ENCODE measurements around the gene TCTN3.
"Not testable (repeated sequence)": the region's sequence is repeated elsewhere in the genome, so short reads cannot be mapped to it uniquely, and the experiment has no call there.

The TCTN3 gene

DNA sequence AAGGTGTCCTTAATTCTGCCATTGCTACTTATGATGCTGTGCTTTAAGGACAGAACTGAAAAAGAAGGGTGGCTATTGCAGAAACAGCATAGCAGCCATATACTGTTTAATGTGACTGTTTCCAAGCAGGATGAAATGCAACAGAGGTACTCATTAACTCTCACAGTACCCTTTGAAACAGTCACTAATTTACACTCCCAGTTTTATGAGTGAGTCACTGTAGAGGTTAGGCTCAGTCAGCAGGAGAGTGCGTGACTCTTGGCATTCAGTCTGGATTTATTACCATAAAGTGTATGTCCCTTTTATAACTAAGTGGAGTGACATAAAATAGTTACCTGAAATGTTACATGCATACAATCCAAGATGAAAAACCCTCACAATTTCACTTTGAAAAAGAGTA is 64.9 kb downstream of the TCTN3 start:
- no peak for DNase-seq (ENCODE audit: low spot score)

DNA sequence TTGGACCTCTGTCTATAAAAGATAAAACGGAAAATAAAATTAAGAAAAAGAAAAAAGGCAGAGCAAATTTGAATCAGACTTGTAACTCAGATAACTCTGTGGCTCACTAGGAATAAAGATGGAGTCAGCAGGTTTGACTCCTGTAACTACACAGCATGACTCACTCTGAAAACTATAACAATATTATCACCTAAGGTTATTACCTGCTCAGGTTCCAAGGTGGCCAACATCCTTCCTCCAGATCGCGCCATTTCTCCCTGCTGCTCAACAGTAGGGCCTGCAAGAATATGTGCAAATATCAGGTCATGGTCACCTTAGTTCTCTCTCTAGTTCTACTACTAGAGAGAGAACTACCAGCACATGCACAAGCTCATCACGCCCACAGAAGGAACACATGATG is 67.2 kb downstream of the TCTN3 start:
- no peak for DNase-seq (ENCODE audit: low spot score)

DNA sequence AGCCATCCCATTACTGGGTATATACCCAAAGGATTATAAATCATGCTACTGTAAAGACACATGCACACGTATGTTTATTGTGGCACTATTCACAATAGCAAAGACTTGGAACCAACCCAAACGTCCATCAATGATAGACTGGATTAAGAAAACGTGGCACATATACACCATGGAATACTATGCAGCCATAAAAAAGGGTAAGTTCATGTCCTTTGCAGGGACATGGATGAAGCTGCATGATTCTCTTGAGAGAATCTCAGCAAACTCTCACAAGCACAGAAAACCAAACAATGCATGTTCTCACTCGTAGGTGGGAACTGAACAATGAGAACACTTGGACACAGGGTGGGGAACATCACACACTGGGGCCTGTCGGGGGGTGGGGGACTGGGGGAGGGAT is 73.3 kb downstream of the TCTN3 start:
- DNase-seq (ENCODE audit: low spot score), result not testable (repeated sequence)

GRCh38 chr10:95618101-95618500 is 75.6 kb downstream of the TCTN3 start:
- DNase-seq (ENCODE audit: low spot score), result no peak

DNA sequence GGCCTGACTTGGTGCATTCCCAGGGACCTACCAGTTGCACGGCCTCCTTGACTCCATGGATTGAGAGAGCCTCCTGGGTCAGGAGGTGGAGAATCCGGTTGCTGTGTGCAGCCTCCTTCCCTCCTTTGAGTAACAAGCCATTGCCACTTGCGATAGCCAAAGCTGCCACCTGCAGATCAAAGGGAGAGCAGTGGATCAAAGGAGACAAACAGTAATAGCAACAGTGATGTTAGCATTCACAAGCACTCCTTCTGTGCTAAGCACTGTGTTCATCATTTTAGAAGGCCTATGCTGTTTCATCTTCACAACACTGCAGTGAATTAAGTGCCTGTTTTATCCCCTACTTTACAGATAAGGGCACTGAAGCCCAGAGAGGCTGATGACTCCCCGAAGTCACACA is 77.3 kb downstream of the TCTN3 start:
- no peak for DNase-seq (ENCODE audit: low spot score)
